ENCODE results near the gene NACA2.

Gene NACA2

DNA sequence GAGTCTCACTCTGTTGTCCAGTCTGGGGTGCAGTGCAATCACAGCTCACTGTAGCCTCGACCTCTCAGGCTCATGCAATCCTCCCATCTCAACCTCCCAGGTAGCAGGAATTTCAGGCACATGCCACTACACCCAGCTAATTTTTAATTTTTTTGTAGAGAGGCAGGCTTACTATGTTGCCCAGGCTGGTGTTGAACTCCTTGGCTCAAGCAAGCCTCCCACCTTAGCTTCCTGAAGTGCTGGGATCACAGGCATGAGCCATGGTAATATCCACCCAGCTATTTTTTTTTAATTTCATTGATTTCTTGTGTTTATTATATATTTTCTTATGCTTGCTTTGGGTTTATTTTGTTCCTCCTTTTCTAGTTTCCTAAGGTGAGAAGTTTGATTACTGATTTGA, 33.9 kb upstream of the NACA2 start:
- H3K4me1 ChIP-seq (ENCODE audit: control insufficient read depth, insufficient read depth, low read length): no peaks in the 10 kb centered on the region
- DNase-seq (ENCODE audit: low read depth): no peak
- H3K9me3 ChIP-seq (ENCODE audit: control insufficient read depth, low read length): peaks cover 20% of the 10 kb centered on the region
- H3K27me3 ChIP-seq (replicated peaks; ENCODE audit: control insufficient read depth, insufficient read depth, low read length): no peaks in the 10 kb centered on the region
- H3K4me3 ChIP-seq (ENCODE audit: low read length): no peak overlapping the region
- no peak overlapping the region for H3K9ac ChIP-seq (ENCODE audit: low read length)
- no peaks in the 10 kb centered on the region for H3K36me3 ChIP-seq (ENCODE audit: control insufficient read depth, insufficient read depth, low read length, severe bottlenecking)

GRCh38 chr17:61621317-61621716, 30.3 kb upstream of the NACA2 start:
- Histone ChIP-seq H3K36me3 (ENCODE audit: control insufficient read depth, insufficient read depth, low read length, severe bottlenecking) (no peaks in the 10 kb centered on the region), H3K4me3 (ENCODE audit: low read length) (no peak overlapping the region), H3K9me3 (ENCODE audit: control insufficient read depth, low read length) (peaks cover 51% of the 10 kb centered on the region), H3K9ac (ENCODE audit: low read length) (no peak overlapping the region), H3K4me1 (ENCODE audit: control insufficient read depth, insufficient read depth, low read length) (peaks cover 3% of the 10 kb centered on the region), H3K27me3 (replicated peaks; ENCODE audit: control insufficient read depth, insufficient read depth, low read length) (peaks cover 8% of the 10 kb centered on the region)
- DNase-seq (ENCODE audit: low read depth): no peak

- peaks cover 51% of the 10 kb centered on the region for H3K9me3 ChIP-seq (ENCODE audit: control insufficient read depth, low read length)
- H3K4me3 ChIP-seq (ENCODE audit: low read length): no peak overlapping the region
- H3K27me3 ChIP-seq (replicated peaks; ENCODE audit: control insufficient read depth, insufficient read depth, low read length): peaks cover 8% of the 10 kb centered on the region
- no peaks in the 10 kb centered on the region for H3K36me3 ChIP-seq (ENCODE audit: control insufficient read depth, insufficient read depth, low read length, severe bottlenecking)
- no peak for DNase-seq (ENCODE audit: low read depth)
- peaks cover 10% of the 10 kb centered on the region for H3K4me1 ChIP-seq (ENCODE audit: control insufficient read depth, insufficient read depth, low read length)
- no peak overlapping the region for H3K9ac ChIP-seq (ENCODE audit: low read length)
Observed at GRCh38 chr17:61619953-61620352, 28.9 kb upstream of the NACA2 start.

DNA sequence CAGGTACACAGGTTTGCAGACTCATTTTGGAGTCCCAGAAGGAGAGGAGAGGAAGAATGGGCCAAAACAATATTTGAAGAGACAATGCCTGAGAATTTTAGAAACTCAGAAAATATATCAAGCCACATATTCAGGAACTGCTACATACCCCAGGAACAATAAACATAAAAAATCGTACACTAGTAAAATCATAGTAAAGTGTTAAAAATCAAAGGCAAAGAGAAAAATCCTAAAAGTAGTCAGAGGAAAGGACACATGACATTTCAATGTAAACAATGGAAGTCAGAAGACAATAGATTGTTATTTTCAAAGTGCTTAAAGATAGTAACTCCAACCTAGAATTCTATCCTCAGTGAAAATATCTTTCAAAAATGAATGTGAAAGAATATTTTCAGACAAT, 28.5 kb upstream of the NACA2 start:
- H3K4me1 ChIP-seq (ENCODE audit: control insufficient read depth, insufficient read depth, low read length): peaks cover 10% of the 10 kb centered on the region
- peaks cover 8% of the 10 kb centered on the region for H3K27me3 ChIP-seq (replicated peaks; ENCODE audit: control insufficient read depth, insufficient read depth, low read length)
- no peak overlapping the region for H3K4me3 ChIP-seq (ENCODE audit: low read length)
- H3K9me3 ChIP-seq (ENCODE audit: control insufficient read depth, low read length): peaks cover 51% of the 10 kb centered on the region
- no peak for DNase-seq (ENCODE audit: low read depth)
- no peaks in the 10 kb centered on the region for H3K36me3 ChIP-seq (ENCODE audit: control insufficient read depth, insufficient read depth, low read length, severe bottlenecking)
- no peak overlapping the region for H3K9ac ChIP-seq (ENCODE audit: low read length)

GRCh38 chr17:61618950-61619349, 27.9 kb upstream of the NACA2 start:
- peak overlapping the region; percentile 9 for H3K4me3 ChIP-seq (ENCODE audit: low read length)
- no peak for DNase-seq (ENCODE audit: low read depth)
- H3K9me3 ChIP-seq (ENCODE audit: control insufficient read depth, low read length): peaks cover 51% of the 10 kb centered on the region
- H3K36me3 ChIP-seq (ENCODE audit: control insufficient read depth, insufficient read depth, low read length, severe bottlenecking): no peaks in the 10 kb centered on the region
- H3K4me1 ChIP-seq (ENCODE audit: control insufficient read depth, insufficient read depth, low read length): peaks cover 10% of the 10 kb centered on the region
- no peak overlapping the region for H3K9ac ChIP-seq (ENCODE audit: low read length)
- peaks cover 8% of the 10 kb centered on the region for H3K27me3 ChIP-seq (replicated peaks; ENCODE audit: control insufficient read depth, insufficient read depth, low read length)

DNA sequence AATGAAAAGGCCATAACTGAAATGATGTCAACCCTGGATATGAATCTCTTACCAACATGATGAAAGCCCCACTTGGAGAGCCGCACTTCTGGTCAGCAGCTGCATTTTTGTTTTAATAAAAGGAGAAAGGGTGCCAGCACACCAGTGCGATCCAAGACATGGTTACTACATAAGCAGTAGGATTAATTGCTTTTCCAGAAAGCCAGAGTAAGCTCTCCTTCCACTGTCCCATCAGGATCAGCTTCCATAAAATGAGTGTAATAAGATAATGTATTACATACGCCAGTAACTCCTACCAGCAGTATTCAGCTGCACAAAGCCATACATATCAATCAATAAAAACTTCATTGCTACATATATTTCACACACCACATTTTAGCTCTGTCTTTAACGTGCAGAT, 26.3 kb upstream of the NACA2 start:
- no peak overlapping the region for H3K9ac ChIP-seq (ENCODE audit: low read length)
- DNase-seq (ENCODE audit: low read depth): peak; percentile 14
- H3K36me3 ChIP-seq (ENCODE audit: control insufficient read depth, insufficient read depth, low read length, severe bottlenecking): no peaks in the 10 kb centered on the region
- H3K9me3 ChIP-seq (ENCODE audit: control insufficient read depth, low read length): peaks cover 51% of the 10 kb centered on the region
- peaks cover 10% of the 10 kb centered on the region for H3K4me1 ChIP-seq (ENCODE audit: control insufficient read depth, insufficient read depth, low read length)
- no peak overlapping the region for H3K4me3 ChIP-seq (ENCODE audit: low read length)
- peaks cover 8% of the 10 kb centered on the region for H3K27me3 ChIP-seq (replicated peaks; ENCODE audit: control insufficient read depth, insufficient read depth, low read length)

- H3K36me3 ChIP-seq (ENCODE audit: control insufficient read depth, insufficient read depth, low read length, severe bottlenecking): no peaks in the 10 kb centered on the region
- H3K9ac ChIP-seq (ENCODE audit: low read length): no peak overlapping the region
- peaks cover 10% of the 10 kb centered on the region for H3K4me1 ChIP-seq (ENCODE audit: control insufficient read depth, insufficient read depth, low read length)
- peaks cover 48% of the 10 kb centered on the region for H3K9me3 ChIP-seq (ENCODE audit: control insufficient read depth, low read length)
- H3K27me3 ChIP-seq (replicated peaks; ENCODE audit: control insufficient read depth, insufficient read depth, low read length): peaks cover 8% of the 10 kb centered on the region
- no peak overlapping the region for H3K4me3 ChIP-seq (ENCODE audit: low read length)
- DNase-seq (ENCODE audit: low read depth): peak; percentile 9
Observed at GRCh38 chr17:61616783-61617182, 25.8 kb upstream of the NACA2 start.

DNA sequence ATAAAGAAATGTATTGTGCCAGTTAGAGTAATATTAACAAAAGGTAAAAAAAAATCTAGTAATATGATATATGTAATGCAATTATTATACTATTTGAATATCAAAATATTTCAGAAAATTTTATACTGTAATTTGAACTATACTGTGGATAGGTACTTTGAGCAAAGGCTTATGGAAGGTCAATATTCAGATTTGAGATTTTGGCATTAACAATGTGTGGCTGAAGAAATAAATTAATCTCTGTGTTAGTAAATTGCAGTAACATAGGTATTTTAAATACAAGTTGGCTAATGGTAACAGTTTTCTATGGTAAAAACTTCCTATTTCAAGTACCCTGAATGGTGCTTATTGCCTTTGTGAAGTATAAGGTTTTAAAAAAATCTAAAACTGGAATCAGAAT, 23.2 kb upstream of the NACA2 start:
- H3K9ac ChIP-seq (ENCODE audit: low read length): no peak overlapping the region
- peaks cover 24% of the 10 kb centered on the region for H3K9me3 ChIP-seq (ENCODE audit: control insufficient read depth, low read length)
- no peaks in the 10 kb centered on the region for H3K36me3 ChIP-seq (ENCODE audit: control insufficient read depth, insufficient read depth, low read length, severe bottlenecking)
- H3K27me3 ChIP-seq (replicated peaks; ENCODE audit: control insufficient read depth, insufficient read depth, low read length): peaks cover 13% of the 10 kb centered on the region
- peaks cover 10% of the 10 kb centered on the region for H3K4me1 ChIP-seq (ENCODE audit: control insufficient read depth, insufficient read depth, low read length)
- H3K4me3 ChIP-seq (ENCODE audit: low read length): no peak overlapping the region
- no peak for DNase-seq (ENCODE audit: low read depth)

GRCh38 chr17:61611323-61611722, 20.3 kb upstream of the NACA2 start:
- no peak for DNase-seq (ENCODE audit: low read depth)
- no peak overlapping the region for H3K9ac ChIP-seq (ENCODE audit: low read length)
- H3K4me3 ChIP-seq (ENCODE audit: low read length): no peak overlapping the region
- peaks cover 7% of the 10 kb centered on the region for H3K4me1 ChIP-seq (ENCODE audit: control insufficient read depth, insufficient read depth, low read length)
- no peaks in the 10 kb centered on the region for H3K9me3 ChIP-seq (ENCODE audit: control insufficient read depth, low read length)
- peaks cover 5% of the 10 kb centered on the region for H3K27me3 ChIP-seq (replicated peaks; ENCODE audit: control insufficient read depth, insufficient read depth, low read length)
- no peaks in the 10 kb centered on the region for H3K36me3 ChIP-seq (ENCODE audit: control insufficient read depth, insufficient read depth, low read length, severe bottlenecking)

DNA sequence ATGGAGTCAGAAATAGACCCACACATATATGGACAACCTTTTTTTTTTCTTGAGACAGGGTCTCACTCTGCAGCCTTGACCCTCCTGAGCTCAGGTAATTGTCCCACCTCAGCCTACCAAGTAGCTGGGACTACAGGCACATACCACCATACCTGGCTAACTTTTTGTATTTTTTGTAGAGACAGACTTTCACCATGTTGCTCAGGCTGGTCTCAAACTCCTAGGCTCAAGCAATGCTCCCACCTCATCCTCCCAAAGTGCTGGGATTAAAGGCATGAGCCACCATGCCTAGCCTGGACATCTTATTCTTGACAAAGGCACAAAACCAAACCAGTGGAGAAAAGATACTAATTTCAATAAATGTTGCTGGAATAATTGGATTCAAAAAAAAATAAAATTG, 14.7 kb upstream of the NACA2 start:
- H3K4me1 ChIP-seq (ENCODE audit: control insufficient read depth, insufficient read depth, low read length): no peaks in the 10 kb centered on the region
- peaks cover 1% of the 10 kb centered on the region for H3K27me3 ChIP-seq (replicated peaks; ENCODE audit: control insufficient read depth, insufficient read depth, low read length)
- H3K36me3 ChIP-seq (ENCODE audit: control insufficient read depth, insufficient read depth, low read length, severe bottlenecking): no peaks in the 10 kb centered on the region
- no peak overlapping the region for H3K4me3 ChIP-seq (ENCODE audit: low read length)
- no peaks in the 10 kb centered on the region for H3K9me3 ChIP-seq (ENCODE audit: control insufficient read depth, low read length)
- no peak overlapping the region for H3K9ac ChIP-seq (ENCODE audit: low read length)
- no peak for DNase-seq (ENCODE audit: low read depth)

- Histone ChIP-seq H3K4me1 (ENCODE audit: control insufficient read depth, insufficient read depth, low read length) (no peaks in the 10 kb centered on the region), H3K36me3 (ENCODE audit: control insufficient read depth, insufficient read depth, low read length, severe bottlenecking) (no peaks in the 10 kb centered on the region), H3K9ac (ENCODE audit: low read length) (no peak overlapping the region), H3K27me3 (replicated peaks; ENCODE audit: control insufficient read depth, insufficient read depth, low read length) (peaks cover 44% of the 10 kb centered on the region), H3K4me3 (ENCODE audit: low read length) (no peak overlapping the region), H3K9me3 (ENCODE audit: control insufficient read depth, low read length) (no peaks in the 10 kb centered on the region)
- no peak for DNase-seq (ENCODE audit: low read depth)
Observed at GRCh38 chr17:61601297-61601696, 10.3 kb upstream of the NACA2 start.

GRCh38 chr17:61600621-61601020, 9.6 kb upstream of the NACA2 start:
- DNase-seq (ENCODE audit: low read depth): no peak
- H3K36me3 ChIP-seq (ENCODE audit: control insufficient read depth, insufficient read depth, low read length, severe bottlenecking): no peaks in the 10 kb centered on the region
- H3K27me3 ChIP-seq (replicated peaks; ENCODE audit: control insufficient read depth, insufficient read depth, low read length): peaks cover 47% of the 10 kb centered on the region
- H3K4me1 ChIP-seq (ENCODE audit: control insufficient read depth, insufficient read depth, low read length): peaks cover 6% of the 10 kb centered on the region
- H3K4me3 ChIP-seq (ENCODE audit: low read length): no peak overlapping the region
- H3K9ac ChIP-seq (ENCODE audit: low read length): no peak overlapping the region
- no peaks in the 10 kb centered on the region for H3K9me3 ChIP-seq (ENCODE audit: control insufficient read depth, low read length)
